ENCODE data around the gene CPNE1.

DNA sequence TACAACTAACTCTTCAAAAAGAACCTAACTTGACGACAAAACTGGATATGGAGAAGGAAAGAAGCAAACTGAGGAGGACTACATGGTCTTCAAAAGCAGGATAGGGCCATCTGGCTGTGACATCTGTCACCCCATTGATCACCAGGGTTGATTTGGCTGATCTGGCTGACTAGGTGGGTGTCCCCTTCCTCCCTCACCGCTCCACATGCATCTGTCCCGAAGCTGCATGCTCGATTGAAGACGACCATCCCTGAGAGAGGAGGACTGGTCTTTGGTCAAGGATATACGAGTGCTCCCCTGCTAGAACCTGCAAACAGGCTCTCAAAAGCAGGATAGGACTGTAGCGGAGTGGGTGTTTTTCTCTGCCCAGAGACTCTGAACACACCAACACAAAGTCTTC is 21.7 kb downstream of the CPNE1 start:
- TF ChIP-seq, protein P1, sequence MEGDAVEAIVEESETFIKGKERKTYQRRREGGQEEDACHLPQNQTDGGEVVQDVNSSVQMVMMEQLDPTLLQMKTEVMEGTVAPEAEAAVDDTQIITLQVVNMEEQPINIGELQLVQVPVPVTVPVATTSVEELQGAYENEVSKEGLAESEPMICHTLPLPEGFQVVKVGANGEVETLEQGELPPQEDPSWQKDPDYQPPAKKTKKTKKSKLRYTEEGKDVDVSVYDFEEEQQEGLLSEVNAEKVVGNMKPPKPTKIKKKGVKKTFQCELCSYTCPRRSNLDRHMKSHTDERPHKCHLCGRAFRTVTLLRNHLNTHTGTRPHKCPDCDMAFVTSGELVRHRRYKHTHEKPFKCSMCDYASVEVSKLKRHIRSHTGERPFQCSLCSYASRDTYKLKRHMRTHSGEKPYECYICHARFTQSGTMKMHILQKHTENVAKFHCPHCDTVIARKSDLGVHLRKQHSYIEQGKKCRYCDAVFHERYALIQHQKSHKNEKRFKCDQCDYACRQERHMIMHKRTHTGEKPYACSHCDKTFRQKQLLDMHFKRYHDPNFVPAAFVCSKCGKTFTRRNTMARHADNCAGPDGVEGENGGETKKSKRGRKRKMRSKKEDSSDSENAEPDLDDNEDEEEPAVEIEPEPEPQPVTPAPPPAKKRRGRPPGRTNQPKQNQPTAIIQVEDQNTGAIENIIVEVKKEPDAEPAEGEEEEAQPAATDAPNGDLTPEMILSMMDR (IDR thresholded peaks at IDR 0.05; ENCODE audit: low read depth, low read length): no peak
- no peak for TF ChIP-seq EZH2phosphoT487 (IDR thresholded peaks at IDR 0.05; ENCODE audit: low read depth)
